ENCODE data around the gene LYST.
A peak's percentile ranks its signal among the peaks of the same experiment; 100 is the strongest.

The LYST gene

DNA sequence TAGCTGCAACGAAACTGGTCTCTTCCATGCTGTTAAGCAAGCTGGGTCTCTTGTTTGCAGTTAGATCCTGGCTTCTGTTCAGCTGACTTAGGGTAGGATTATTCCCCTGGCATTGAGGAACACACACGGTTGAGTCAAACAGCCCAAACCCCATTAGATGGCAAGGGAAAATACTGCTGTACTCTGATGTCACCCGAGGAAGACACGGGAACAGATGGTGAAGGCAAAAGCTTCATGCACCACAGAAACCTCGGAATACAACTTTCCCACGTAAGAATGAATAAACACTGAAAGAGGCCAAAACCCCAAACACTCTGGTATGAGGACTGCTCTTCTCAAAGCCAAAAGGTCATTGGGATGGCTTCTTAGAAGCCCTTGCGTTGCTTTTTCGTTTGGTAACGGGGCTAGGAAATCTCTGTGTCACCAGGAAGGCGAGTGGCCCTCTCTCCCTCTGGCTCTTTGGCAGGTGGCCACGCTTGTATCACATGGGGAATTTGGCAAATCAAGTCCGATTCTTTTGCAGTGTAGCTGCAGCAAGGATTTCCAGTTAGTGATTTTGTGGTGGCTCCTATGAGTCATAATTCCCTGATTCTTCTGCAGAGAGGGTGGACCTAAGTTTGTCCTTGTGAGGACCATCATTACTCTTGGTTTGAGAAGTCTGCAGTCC, 16.7 kb upstream of the LYST start:
- peak; percentile 83 for DNase-seq

DNA sequence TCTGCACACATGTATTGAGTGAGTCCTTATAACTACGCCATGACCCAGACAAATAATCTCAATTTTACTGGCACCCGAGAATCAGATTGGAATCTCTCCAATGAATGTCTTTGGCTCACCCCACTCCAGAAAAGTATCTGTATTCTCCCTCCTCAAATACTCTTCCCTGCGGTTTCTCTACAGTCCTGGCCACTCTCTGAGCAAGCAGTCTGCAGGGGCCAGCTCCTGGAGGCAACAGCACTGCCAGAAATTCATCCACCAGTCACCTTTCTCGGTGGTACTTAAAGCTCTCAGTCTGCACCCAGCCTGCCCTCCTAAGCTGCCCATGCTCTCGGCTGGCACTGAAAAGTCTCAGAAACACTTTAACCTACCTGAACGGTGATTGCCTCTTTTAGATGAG, 16.1 kb upstream of the LYST start:
- peak; percentile 83 for DNase-seq

DNA sequence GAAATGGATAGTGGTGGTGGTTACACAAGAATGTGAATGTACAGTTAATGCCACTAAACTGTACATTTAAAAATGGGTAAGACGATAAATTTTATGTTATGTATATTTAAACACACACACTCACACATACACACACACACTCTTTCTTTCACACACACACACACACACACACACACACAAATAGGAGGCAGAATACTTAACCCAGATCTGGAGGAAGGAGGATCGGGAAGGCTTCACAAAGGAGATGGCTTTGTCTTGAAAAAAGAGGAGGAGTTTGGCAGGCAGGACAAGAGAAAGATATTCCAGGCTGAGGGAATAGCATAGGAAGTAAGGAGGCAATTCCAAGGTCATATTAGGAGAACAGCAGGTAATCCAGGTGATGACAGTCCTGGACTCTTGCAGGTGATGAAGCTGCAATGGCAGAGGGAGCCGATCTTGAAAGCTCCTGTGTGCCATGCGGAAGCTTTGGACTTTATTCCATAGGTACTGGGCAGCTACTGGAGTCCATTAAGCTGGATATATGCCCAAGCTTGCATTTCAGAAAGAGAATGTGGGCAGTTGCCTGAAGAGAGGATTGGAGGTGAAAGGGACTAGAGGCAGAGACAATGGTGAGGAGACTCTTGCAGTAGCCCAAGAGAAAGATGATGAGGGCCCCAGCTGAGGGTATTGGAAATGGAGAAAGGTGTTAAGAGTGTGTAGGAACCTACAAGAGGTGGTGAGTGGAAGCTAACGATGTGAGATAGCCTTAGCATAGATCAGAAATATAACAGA, 15.4 kb upstream of the LYST start:
- no peak for DNase-seq

DNA sequence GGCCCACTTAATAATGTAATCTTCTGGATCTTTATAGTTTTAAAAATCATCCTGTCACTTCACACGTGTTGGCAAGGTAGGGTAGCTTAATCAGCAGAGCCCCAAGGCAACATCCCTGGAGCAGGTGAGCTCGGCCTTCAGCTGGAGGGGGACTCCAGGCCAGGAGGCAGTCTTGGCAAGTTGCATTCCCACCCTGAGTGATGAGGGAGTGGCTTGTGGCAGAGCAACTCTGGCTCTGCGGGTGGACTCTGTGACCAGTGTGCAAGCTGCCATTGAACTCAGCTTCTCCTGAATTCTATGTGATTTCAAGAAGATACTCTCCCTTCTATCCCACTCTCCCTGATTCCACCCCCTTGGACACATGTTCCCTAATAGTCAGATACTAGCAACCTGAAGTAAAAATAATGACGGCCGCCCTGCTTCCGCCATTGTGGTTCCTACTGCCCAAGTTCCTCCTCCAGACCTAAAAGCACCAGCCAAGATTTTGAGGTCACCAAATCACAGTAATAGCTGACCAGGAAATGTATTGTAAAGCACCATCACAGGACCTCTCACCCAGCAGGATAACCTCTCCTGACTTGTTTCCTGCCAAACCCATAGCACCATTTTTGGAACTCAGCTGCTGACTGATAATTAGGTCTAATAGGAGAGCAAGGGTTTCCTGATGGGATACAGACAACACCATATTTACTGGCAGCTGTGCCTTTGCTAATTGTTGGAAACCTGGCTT, 11.5 kb upstream of the LYST start:
- no peak for DNase-seq

DNA sequence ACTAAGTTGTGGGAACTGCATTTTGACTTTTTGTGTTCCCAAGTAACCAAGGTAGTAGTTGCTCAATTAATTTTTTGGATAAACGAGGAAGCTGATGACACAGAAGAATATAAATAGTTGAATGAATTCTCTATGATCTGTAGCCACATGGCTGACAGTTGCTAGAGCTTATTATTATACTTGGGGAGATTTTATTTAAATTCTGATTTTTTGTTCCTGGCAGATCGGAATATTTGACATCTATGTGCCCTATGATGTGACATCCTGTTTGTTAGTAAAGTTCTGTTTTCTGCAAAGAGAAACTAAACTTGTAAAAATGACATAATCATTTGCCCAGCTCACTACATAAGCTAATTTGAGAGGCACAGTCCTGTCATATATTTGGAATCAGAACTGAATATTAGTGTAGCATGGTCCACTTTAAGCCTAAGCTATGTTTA, 9.7 kb upstream of the LYST start:
- no peak for DNase-seq

DNA sequence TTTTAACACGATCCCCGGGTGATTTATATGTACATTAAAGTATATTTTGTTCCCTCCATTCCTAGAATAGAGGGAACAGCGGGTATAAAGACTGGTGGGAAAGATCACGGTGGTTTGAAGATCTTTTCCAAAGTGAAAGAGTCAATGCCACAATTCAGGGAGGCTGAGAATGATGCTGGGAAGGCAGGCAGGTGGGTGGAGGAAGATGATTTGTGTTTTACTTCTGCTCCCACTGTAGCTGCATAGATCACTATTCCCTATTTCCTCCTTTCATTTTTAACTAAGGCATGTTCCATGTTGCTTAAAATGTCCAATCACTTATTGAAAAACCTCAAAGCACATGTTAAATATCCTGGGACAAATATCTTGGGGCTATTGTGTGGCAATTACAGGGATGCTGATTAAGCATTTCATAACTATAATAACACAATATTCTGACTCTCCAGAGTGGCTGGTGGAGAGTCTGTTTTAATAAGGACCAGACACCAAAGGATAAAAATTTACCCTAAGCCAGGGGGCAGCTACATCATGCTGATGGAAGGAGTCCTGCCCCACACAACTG, 8.4 kb upstream of the LYST start:
- DNase-seq, result no peak

DNA sequence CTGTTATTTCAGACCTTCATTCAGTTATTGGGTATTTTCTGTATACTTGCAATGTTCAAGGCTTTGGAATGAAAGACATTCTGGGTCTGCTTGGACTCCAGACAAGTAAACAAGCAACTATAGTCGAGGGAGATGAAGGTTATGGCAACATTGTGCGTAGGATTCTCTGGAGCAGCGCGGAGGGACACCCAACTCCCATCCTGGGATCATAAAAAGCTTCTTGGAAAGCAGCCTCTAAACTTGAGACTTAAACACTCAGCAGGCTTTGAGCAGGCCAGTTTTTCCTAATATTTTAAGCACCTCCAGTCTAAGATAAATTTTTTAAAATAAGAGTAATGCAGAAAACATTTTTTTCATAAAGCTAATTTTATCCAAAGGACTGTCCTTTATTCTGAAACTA, 7.6 kb upstream of the LYST start:
- no peak for DNase-seq

DNA sequence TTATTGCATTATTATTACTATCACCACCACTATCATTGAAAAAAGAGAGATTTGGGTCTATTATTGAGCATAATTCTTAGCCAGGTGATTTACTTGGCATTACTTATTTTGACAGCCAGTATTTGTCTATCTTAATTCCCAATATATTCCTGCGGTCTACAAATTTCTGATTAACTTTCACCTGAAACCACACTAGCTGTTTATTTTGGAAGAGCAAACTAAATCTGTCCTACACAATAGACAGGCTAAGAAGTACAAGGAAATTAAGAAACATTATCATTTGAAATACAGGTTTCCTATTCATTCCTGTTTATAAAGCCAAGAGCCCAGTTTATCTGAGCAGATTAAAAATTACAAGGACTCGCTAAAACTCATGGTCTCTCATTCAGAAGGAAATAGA, 6.9 kb upstream of the LYST start:
- DNase-seq, result no peak

DNA sequence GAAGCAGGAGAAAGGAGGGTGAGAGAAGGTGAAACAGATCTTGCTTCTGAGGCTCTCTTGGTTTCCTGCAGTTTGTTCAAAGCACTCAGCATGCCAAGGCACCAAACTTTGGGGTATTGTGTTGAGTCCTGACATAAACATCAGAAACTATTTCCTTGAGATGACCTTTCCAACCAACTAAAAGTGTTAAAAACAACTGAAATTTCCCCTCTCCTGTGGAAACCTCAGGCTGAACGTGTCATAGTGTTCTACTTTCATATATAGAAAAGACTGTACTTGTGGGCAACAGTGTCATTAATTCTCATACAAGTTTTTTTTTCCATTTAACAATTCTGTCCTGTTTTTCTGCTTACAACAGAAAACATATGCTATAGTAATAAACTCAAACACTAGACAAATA, 6.3 kb upstream of the LYST start:
- DNase-seq, result no peak

DNA sequence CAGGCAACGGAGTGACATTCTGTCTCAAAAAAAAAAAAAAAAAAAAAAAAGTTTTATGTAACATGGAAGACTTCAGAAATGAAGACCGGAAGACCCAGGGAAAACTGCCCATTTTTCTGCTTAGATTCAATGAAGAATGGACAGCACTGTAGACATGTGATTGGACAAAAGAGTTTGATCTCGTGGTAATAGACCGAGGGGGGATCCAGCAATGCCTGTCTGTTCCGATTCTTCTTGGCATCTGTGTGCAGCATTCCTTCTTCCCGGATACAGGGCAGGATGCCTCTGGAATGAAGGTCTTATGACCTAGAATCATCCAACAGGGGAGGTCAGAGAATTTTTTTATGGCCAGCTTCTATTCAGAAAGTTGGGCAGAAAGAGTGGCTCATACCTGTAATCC, 5.6 kb upstream of the LYST start:
- no peak for DNase-seq

DNA sequence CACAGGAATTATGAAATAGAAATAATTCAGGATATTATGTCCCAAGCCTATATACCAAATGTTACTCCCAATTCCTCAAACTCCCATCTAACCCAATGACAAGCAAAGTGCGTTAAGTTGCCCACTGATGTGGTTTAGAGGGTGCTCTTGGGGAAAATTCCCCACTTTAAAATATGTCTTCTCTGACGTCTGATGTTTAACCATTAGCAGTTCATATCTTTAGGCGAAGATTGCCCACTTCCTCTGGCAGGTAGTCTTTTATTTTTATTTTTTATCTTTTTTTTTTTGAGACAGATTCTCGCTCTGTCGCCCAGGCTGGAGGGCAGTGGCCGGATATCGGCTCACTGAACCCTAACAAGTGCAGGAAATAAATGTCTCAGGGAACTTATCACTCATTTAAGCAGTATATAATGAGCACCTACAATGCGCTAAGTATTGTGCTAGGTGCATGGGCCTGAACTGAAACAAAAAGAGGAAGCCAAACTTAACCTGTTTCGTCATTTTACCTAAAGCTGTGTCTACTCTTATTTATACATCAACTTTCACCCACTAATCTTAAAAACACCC, 1.3 kb upstream of the LYST start:
- no peak for DNase-seq

DNA sequence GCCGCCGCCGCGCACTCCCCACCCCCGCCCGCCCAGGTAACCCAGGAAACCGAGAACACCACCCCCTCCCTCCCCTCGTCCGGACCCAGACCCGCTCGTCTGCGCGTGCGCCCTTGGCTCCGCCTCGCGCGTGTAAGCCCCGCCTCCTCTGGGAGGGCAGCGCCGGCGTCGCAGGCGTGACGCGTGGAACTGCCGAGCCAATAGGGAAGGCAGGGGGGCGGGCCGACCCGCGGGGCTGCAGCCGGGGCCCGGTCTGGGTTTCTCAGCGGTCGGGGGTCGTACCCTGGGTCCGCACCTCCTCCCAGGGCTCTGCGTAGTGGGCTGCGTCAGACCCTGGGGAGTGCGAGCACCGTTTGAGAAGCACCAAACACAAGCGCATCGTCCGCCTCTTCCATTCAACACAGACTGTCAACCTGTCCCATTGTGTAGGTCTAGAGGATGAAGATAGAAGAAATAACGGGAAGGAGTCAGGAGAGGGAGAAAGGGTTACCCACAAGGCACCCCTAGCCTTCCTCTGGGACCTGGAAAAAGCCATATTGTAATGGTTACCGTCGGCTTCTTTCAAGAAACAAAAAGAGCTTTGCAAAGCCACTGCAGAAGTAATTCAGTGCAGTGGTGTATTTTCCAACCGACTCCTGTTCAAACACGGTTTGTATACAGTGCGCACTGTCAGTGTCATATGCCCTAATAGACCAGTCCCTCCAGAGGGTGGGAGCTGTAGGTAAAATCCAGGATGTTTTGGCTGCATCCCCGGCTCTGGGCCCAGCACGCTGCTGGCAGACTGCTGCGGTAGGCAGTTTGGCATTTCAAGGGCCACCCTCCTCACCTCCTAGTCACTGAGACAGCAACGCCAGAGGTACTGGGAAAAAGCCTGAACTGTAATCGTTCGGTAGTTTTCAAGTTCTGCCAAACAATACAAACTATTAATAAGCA, 473 bp upstream of the LYST start:
- peak; percentile 90 for DNase-seq

DNA sequence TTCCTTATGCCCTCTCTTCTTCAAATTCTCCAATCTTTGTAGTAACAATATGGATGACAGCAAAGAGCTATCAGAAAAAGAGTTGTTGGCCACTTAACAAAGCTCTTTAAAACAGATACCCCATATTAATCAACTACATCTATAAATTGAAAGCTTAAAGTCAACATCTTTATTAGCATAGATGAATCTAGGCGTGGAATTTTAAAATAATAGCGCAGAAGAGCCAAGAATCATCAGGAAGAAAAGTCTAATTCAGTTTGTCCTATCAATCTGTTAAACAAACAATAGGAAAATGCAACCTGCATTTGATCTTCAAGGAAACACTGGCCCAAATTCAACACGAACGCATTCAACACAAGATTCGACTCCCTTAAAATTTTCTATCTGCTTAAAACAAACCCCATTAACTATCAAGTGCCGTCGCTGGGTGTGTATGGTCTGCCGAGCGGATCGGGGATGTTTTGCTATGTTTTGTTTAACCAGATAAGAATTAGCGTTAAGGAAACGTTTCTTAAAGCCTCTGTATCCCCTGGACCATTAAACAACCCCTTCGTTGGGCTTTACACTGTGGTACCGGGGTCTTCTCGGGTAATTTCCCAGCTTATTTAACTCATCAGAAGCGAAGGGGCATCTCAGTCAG, 1.0 kb downstream of the LYST start:
- DNase-seq, result peak; percentile 72

DNA sequence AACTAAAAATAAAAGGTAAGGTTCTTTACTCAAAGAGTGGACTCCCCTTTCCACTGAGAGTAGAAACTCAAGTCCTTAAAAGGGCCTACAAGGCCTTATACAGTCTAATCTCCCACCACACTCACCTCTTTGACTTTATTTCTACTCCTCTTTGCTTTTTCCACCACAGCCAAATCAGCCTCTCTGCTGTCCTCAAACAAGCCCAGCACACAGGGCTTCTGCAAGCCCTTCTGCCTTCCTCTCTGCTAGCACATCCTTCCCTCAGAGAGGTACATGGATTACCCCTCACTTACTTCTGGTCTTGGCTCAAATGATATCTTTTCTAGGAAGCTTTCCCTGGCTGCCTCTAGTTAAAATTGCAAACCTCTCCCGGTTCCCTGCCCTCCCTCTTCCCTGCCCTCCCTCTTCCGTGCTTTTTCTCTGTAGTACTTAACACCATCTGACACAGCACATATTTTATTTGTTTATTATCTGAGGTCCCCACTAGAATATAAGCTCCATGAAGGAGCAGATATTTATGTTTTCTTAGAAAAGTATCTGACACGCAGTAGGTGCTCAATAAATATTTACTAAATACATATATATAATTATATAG, 1.7 kb downstream of the LYST start:
- DNase-seq, result peak; percentile 16

DNA sequence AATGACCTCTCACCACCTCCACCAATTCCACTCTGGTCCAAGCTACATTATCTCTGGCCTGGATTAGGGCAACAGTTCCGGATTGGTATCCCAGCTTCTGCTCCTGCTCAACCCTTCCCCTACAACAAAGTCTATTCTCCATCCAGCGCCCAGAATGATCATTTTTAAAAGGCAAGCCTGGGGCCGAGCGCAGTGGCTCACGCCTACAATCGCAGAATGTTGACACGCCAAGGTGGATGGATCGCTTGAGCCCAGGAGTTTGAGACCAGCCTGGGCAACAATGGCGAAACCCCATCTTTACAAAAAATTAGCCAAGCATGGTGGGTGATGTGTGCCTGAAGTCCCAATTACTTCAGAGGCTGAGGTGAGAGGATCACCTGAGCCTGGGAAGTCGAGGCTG, 2.2 kb downstream of the LYST start:
- DNase-seq, result no peak

DNA sequence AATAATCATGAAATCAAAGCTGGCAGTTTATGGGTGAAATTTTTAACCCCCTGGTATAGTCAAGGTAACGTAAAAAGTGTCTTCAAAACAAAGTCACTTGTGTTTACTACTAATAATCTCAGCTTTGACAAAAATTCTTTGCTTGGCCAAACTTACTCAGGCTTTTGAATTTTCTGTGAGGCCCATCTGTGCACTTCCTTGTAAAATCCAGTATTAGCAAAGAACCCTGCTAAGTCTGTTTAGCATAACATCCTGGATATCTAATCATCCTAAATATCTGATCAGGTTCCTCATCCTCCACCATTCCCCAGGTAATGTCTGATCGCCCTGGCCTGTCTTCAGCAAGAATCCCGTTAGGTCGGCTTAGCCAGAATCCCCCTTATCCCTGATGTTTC, 3.0 kb downstream of the LYST start:
- no peak for DNase-seq

DNA sequence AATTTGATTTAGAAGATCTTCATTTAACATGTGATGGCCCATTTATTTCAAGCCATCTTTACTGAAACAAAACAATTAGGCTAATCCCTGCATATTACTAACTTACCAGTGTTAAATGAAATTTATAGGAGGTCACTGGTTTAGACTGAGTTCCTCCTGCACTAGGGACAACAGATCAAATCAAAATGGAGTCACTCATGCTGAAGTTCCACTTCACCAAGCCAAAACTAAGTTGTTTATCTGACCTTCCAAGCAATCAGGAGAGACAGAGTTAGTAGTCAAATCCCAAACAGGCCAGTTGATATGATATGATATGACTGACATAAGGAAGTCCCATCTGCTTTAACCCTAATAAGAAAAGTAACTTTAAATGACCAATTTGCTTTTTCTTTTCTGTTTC, 4.8 kb downstream of the LYST start:
- no peak for DNase-seq

DNA sequence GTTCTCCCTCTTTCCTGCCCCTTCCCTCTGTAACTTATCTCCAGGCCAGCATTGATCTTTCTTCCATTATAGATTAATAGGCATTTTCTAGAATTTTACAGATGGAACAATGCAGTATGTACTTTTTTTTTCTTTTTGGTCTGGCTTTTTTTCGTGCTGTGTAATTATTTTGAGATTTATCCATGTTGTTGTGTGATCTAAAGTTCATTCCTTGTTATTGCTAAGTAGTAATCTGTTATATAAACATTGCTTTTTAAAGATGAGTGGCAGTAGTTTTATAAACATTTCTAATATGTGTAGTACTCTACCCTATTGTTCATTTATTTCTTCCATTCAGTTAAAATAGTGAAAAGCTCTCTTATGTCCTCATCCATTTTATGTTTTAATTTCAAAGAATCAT, 5.9 kb downstream of the LYST start:
- no peak for DNase-seq

DNA sequence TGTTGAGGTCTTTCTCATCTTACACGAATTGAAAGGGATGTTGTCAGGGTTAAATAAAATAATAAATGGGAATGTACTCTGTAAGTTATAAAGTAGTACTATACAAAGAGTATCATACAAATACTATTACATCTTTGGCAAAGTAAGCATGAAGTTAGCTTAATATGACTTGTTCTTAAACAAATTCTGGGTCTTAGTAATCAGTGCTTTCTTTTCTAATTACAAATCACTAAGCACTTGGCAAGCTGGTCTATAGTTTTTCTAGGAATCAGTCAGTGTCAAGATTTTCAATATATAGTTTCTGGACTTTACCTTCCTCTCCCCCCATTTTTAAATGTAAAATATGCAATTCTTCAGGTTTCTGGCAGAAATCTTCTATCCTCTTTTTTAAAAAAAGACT, 6.9 kb downstream of the LYST start:
- no peak for DNase-seq

DNA sequence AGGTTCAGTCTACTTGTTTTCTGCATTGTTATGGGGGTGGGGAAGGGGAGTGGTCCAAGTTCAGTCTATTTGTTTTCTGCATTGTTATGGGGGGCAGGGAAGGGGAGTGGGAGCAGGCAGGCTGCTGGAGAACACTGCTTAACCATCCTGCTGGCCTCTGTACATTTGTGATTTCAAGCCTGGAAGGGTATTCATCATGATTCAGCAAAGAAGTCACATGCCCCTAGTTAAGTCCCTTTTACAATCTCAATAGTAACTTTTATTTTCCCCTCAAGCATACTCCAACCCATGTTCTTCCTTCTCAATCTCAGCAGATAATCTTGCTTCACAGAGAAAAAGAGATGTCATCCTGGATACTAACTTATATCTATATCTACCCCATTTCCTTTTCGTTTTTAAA, 7.9 kb downstream of the LYST start:
- no peak for DNase-seq

DNA sequence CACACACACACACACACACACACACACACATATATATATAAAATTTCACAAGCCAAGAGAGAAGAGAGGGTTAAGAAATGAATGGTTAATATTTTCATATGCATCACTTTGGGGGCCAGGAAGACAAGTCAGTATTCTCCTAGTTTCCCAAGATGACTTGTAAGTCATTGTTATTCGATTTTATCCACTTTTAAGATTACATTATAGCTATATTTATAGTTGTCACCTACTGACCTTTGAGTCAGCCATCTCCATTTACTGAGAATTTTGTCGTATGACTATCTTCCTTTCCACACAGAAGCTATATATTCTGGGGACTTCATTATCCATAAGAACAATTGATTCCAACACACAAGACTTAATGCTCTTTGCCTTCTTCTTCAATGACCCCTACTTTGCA, 8.9 kb downstream of the LYST start:
- no peak for DNase-seq

Data from DMS79 treated with DMSO at 0.1 percent for 48 hours (cell line).